HG02678 (cell line): ENCODE data around the gene PTPN2.
"Not testable (repeated sequence)": the region's sequence is repeated elsewhere in the genome, so short reads cannot be mapped to it uniquely, and the experiment has no call there.

Experiments used
- ATAC-seq: cut with Tn5 transposase; IDR thresholded peaks from one replicate; pipeline ENCODE4 v1.9.1; 2021; ENCODE audit warnings: mild to moderate bottlenecking, moderate library complexity; ENCODE audit not compliant: unreplicated experiment

PTPN2 gene

GRCh38 chr18:12776821-12777471 is 107.1 kb downstream of the PTPN2 start:
- no peak for ATAC-seq

GRCh38 chr18:12776415-12776814 is 107.6 kb downstream of the PTPN2 start:
- ATAC-seq: not testable (repeated sequence)

GRCh38 chr18:12774982-12775381 is 109.1 kb downstream of the PTPN2 start:
- no peak for ATAC-seq

DNA sequence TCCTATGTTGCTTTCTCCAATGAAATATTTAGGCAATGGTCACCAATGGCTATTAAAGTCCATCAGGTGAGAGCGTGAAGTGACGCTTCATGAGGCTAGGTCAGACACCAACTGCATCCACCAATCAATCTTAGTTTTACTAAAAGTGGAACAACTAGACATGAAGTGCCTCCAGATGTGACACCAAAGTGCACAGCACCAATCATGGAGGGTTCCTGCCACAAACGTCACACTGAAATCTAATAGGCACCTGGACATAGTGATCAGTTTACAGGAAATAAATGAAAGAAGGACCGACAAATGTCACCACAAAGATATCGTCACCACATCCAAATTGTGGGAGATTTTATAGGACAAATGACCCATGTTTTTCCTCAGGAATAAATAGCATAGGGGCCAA is 110.7 kb downstream of the PTPN2 start:
- ATAC-seq: no peak

DNA sequence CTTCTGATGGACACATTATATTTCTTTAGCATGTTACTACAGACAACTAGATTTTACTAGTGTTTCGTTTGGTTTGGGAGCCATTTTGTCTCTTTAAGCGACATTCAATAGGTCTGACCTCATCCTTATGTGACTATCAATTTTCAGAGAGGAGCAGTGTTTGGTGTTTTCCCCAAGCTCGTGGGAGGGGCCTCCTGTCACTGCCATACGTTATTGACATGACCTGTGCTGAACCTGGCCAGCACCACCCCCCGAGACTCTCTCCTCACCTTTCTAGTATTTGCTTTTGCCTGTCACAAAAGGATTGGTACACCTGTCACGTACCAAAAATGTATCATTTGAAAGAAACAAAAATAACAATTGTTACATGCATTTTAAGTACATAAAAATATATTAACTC is 111.9 kb downstream of the PTPN2 start:
- no peak for ATAC-seq

DNA sequence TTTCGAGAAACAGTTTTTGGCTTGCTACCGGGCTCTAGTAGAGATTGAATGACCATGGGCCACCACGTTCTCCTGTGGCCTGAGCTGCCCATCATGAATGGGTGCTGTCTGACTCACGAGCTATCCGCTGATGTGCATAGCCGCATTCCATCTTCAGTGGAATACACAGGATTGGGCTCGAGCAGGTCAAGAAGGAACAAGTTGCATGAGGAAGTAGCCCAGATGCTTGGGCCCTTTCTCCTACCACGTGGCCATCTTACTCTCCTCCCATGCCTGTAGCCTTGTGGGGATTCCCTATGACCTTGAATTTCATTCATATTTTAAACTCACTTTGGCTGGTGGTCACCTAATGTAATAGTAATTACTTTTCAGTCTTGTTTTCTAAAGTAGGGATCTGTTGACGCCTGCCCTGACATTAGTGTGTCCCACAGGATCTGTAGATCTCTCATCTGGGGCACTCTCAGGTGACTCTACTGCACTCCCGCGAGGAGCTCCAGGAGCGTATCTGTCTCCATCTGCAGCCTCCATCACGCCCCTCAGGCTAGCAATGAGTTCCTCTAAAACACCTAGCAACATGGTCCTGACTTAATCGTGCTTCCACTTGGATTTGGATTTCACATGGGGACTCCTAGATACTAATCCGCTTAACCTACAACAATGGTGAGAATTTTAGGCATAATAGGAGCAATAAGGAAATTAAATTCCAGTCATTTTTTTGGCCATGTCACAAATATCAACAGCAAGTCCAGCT is 113.4 kb downstream of the PTPN2 start:
- no peak for ATAC-seq

DNA sequence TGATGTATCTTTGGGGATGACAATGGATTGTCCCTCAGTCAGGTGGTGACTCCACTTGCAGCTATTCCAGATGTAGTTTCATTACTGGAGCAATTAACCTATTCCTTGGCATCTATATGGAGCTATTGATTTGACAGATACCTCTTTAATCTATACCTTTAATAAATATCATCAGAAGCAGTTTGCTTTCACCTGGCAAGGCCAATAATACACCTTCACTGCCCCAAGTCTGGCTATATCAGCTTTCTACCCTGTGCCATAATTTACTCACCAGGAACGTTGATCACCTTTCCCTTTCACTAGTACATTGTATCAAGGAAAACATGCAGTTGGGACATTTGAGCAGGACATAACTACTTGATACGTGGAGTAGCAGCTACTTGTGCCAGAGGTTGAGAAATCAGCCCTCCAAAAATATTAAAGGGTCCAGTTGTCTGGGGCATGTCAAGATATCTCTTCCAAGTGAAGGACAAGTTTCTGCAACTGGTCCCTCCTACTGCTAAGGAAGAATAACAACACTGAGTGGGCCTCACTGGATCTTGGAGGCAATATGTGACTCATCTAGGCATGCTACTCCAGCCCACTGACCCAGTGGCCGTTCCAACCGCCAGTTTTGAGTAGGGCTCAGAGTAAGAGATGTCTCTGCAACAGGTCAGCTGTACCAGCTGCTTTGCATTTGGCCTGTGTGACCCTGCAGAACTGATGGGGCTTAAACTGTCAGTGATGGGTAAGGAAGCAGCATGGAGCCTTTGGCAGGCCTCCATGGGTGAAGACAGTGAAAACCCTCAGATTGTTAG is 114.2 kb downstream of the PTPN2 start:
- no peak for ATAC-seq

DNA sequence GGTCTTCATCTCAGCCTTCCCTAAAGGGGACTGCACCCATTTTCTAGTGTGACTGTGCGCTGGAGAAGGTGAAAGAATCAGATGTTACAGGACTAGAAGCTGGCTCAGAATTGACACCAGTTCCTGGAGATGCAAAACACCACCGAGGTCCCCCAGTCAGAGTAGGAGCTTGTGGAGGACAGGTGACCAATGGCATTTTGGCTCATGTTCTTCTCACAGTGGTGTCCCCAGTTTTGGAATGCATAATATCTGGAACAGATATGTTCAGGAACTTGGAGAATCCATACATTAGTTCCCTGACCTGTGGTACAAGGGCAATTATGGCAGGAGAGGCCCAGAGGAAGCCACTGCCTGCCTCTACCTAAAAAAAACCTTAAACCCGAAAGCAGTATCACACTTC is 114.9 kb downstream of the PTPN2 start:
- no peak for ATAC-seq

GRCh38 chr18:12768625-12769024 is 115.4 kb downstream of the PTPN2 start:
- no peak for ATAC-seq

GRCh38 chr18:12767580-12768155 is 116.4 kb downstream of the PTPN2 start:
- ATAC-seq: no peak

GRCh38 chr18:12766986-12767433 is 117.0 kb downstream of the PTPN2 start:
- ATAC-seq: no peak

DNA sequence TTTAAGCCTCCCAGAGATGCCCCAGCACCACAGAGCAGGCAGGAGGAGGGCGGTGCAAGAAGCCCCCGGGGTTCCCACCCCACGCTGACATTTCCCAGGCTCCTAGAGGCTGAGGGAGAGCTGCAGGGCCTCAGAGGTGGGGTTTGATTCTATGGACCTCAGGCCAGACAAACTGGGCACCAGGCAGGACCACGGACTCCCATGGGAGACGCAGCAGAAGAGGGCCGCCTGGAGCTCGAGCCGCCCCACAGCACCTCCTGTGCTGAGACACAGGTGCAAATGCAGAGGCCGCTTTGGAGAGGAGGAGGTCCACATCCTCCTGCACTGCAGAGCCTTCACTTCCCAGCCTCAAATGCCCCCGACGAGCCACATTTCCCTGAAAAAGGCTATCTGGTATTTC is 118.5 kb downstream of the PTPN2 start:
- no peak for ATAC-seq

DNA sequence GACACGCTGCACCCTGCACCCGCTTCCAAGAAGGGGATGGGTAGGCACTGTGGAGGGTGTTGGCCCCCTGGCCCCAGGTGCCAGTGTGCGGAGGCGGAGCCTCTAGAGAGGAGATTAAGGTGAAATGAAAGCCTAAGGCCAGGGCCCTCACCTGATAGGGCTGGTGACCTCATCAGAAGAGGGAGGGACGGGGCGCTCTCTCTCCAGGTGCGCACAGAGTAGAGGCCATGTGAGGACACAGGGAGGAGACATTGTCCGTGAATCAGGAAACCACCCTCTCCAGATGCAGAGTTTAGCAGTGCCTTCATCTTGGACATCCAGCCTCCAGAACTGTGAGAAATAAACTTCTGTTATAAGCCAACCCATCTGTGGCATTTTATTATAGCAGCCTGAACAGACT is 118.9 kb downstream of the PTPN2 start:
- ATAC-seq: no peak

DNA sequence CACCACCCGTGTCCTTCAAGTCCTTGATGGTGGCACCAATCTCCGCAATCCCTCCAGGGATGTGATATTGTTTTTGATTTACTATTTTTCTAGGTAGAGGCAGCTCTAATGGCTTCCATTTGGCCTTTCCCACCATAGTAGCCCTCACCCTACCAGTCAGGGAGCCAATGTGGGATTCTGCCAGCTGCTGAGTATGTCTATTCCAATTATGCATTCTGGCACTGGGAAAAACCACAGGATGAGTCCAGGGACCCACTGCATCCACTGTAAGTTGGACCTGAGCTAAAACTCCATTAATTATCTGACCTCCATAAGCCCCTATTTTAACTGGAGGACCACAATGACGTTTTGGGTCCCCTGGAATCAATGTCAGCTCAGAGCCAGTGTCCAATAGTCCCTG is 125.5 kb downstream of the PTPN2 start:
- ATAC-seq: not testable (repeated sequence)

DNA sequence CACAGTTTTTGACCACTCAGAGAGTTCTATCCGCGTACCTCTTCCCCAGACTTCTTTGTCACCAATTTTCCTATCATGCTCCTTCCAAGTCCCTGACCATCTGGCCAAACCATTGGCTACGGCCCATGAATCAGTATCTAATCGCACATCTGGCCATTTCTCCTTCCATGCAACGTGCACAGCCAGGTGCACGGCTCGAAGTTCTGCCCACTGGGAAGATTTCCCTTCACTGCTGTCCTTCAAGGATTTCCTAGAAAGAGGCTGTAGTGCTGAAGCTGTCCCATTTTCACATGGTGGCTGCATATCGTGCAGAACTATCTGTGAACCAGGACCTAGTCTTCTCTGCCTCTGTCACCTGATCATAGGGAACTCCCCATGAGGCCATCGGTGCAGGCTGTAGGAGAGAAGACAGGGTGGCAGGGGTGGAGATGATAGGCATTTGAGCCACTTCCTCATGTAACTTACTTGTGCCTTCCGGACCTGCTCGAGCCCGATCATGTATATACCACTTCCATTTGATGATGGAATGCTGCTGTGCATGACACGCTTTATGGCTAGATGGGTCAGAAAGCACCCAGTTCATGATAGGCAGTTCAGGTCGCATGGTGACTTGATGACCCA is 127.3 kb downstream of the PTPN2 start:
- ATAC-seq: not testable (repeated sequence)

- not testable (repeated sequence) for ATAC-seq
These were observed 128.4 kb downstream of the PTPN2 start for GRCh38 chr18:12755606-12756005.

DNA sequence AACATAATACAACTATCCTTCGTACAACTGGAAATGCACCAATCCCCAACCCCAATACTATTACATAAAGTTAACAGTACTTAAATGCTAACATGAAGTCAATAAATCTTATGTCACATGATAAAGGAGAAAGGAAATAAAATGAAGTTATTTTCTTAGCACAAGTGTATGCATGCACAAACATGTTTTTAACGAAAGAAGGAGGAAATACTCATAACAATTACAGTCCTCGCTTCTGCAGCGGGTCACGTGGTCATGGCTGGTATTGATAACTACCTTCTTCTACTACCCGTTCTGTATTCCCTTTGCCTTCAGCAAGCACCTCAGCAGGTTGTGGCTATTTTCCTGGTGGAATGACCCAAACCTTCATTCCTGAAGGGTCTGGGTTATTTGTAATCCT is 129.5 kb downstream of the PTPN2 start:
- ATAC-seq: no peak

- no peak for ATAC-seq
These were observed 132.1 kb downstream of the PTPN2 start for GRCh38 chr18:12751891-12752290.

DNA sequence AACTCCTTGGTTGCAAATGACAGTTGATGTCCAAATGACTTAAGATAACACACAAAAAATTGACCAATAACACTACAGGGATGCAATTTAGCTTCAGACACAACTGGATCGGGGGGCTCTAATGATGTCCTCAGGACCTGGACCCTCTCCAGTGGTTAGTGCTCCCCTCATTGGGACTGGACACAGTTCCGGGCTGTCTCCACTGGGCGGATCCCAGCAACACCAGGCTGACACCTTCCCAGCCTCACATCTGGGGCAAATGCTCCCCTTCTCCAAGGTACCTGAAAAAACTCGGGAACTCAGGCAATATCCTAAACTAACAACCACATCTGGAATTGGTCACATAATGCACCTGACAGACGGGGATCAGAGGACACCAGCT is 132.5 kb downstream of the PTPN2 start:
- no peak for ATAC-seq

- no peak for ATAC-seq
These were observed 133.1 kb downstream of the PTPN2 start for GRCh38 chr18:12750715-12751502.
